ENCODE measurements around the gene VCL. TPM values are rescaled to one million over a fixed set of nuclear protein-coding genes. Genes with fewer than 3 reads are reported as not detected.

The VCL gene
- total RNA-seq, 6 donors from 2014 or later: 76.5 to 214 (median 133) TPM

DNA sequence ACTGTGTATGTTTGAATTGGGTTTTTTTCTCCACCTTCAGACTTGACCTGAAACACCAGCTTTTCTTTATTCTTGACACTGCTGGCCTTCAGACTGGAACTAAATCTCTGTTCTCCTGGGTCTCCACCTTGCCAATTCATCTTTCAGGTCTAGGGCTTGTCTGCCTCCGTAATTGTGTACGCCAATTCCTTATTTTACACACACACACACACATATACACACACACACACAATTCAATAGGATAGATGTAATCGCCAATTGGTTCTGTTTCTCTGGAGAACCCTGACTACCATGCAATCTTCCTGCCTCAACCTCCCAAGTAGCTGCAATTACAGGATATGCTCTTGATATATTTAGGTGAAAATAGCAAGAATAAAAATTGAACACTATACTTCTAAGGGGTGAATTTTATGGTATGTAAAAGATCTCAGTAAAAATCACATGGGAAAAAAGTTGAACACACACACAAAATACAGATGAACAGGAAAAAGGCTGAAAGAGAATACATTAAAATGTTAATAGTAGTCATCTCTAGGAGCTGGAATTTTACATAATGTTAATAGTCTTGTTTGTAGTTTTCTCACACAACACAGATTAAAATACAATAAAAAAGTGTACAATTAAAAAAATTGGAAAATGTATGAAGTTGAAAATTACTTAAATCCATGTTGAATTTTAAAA lies 6.6 kb upstream of the VCL start:
- no peak for ATAC-seq (ENCODE audit: low FRiP score in 2 of 2)
- no peaks in the 10 kb centered on the region for H3K36me3 ChIP-seq
- no peak for TF ChIP-seq POLR2AphosphoS5 (IDR thresholded peaks at IDR 0.05)
- no peak for TF ChIP-seq POLR2A (IDR thresholded peaks at IDR 0.05)
- TF ChIP-seq EP300 (IDR thresholded peaks at IDR 0.05): no peak
- TF ChIP-seq, protein P1, sequence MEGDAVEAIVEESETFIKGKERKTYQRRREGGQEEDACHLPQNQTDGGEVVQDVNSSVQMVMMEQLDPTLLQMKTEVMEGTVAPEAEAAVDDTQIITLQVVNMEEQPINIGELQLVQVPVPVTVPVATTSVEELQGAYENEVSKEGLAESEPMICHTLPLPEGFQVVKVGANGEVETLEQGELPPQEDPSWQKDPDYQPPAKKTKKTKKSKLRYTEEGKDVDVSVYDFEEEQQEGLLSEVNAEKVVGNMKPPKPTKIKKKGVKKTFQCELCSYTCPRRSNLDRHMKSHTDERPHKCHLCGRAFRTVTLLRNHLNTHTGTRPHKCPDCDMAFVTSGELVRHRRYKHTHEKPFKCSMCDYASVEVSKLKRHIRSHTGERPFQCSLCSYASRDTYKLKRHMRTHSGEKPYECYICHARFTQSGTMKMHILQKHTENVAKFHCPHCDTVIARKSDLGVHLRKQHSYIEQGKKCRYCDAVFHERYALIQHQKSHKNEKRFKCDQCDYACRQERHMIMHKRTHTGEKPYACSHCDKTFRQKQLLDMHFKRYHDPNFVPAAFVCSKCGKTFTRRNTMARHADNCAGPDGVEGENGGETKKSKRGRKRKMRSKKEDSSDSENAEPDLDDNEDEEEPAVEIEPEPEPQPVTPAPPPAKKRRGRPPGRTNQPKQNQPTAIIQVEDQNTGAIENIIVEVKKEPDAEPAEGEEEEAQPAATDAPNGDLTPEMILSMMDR (IDR thresholded peaks at IDR 0.05): no peak

DNA sequence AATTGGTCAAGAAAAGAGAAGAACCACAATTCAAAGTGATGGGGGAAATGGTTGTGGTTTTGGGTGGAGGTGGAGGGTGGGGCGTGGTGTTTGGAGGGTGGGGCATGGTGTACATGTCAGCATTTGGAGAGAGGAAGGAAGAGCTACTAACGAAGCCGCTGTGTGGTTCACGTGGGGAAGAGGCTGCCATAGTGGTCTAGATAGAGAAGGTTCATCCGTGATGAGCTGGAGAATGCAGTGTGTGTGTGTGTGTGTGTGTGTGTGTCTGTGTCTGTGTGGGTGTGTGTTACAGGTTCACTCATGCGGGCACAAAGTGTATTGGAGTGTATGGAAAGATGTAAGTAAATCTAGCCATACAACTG lies 6.1 kb upstream of the VCL start:
- no peaks in the 10 kb centered on the region for H3K27me3 ChIP-seq
- H3K27ac ChIP-seq: peak overlapping the region; percentile 49 to 74 (median 70)
- peaks cover 0 to 9% (median 0%) of the 10 kb centered on the region in 4 donors for H3K4me1 ChIP-seq
- no peaks in the 10 kb centered on the region for H3K36me3 ChIP-seq
- peak in 1 of 2 donors; percentile 21 for TF ChIP-seq POLR2AphosphoS5 (IDR thresholded peaks at IDR 0.05)
- TF ChIP-seq, protein P1 (IDR thresholded peaks at IDR 0.05): no peak
- no peaks in the 10 kb centered on the region for H3K9me3 ChIP-seq
- ATAC-seq (ENCODE audit: low FRiP score in 2 of 2): peak; percentile 90
- WGBS, 2 donors: 41 to 53% methylated on average over 6 of the region's 6 CpGs
- DNase-seq: peak in 1 of 2 donors; percentile 75
- H3K4me3 ChIP-seq: no peak overlapping the region

More for the DNA sequence above, 6.6 kb upstream of the VCL start:
- Histone ChIP-seq H3K4me3 (no peak overlapping the region), H3K9me3 (no peaks in the 10 kb centered on the region), H3K27me3 (no peaks in the 10 kb centered on the region), H3K4me1 (peaks cover 0 to 9% (median 0%) of the 10 kb centered on the region in 4 donors), H3K27ac (peak overlapping the region in 1 of 4 donors; percentile 71)
- WGBS, 2 donors: 84 to 96% methylated on average over 3 of the region's 3 CpGs
- DNase-seq: no peak

DNA sequence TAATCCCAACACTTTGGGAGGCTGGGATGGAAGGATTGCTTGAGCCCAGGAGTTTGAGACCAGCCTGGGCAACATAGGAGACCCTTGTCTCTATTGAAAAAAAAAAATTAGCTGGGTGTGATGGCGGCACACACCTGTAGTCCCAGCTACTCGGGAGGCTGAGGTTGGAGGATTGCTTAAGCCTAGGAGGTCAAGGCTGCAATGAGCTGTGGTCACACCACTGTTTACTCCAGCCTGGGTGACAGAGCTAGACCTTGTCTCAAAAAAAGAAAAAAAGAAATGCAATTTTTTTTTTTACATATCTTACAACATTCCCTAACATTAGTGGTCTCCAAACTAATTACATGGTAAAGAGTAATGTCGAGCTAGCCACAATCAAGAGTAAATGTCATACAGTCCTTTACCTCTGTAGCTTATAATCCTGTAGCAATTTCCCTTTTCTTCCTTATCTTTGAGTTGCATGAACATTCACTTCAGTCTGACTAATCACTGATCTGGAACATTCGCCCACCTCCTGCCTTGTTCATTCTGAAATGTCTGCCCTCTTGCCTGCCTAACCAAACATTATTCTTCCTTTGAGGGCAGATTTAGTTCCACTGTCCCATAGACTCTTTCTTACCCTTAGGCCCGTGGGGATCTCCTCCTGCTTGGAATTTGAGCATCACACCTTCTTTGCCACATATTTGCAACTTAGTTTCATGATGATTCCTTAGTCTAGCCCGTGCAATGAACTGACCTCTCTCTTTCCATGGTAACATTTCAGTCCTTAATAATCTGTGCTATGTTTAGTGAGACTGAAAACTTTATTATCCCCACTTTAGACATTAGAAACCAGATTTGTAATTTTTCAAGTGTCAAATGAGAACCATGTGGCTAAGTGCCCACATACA lies 4.8 kb upstream of the VCL start:
- no peak for ATAC-seq (ENCODE audit: low FRiP score in 2 of 2)
- peaks cover 0 to 15% (median 4%) of the 10 kb centered on the region in 4 donors for H3K4me1 ChIP-seq
- 60 to 61% methylated on average over 6 of the region's 6 CpGs for WGBS, 2 donors
- TF ChIP-seq POLR2A (IDR thresholded peaks at IDR 0.05) (no peak), EP300 (IDR thresholded peaks at IDR 0.05) (no peak), POLR2AphosphoS5 (IDR thresholded peaks at IDR 0.05) (no peak)
- TF ChIP-seq, protein P1 (IDR thresholded peaks at IDR 0.05): no peak
- H3K27me3 ChIP-seq: no peaks in the 10 kb centered on the region
- H3K36me3 ChIP-seq: no peaks in the 10 kb centered on the region
- no peak for DNase-seq
- no peak overlapping the region for H3K4me3 ChIP-seq
- H3K9me3 ChIP-seq: no peaks in the 10 kb centered on the region
- H3K27ac ChIP-seq: peak overlapping the region in 3 of 4 donors; percentile 30 to 74 (median 71)

DNA sequence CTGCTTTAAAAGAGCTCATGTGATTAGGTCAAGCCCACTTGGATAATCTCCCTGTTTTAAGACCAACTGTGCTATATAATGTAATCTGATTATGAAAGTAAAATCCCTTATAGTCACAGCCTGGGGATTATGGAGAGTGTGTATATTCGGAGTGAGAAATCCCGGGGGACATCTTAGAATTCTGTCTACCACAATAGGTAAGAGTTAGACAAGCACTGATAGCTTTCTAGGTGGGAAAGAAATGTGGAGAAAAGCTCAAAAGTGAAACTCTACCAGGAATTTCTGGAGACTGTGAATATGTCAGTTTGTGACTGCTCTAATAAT lies 2.9 kb upstream of the VCL start:
- 50 to 74% methylated on average over 2 of the region's 2 CpGs for WGBS, 2 donors
- Histone ChIP-seq H3K36me3 (no peaks in the 10 kb centered on the region), H3K4me3 (no peak overlapping the region), H3K9me3 (no peaks in the 10 kb centered on the region), H3K27ac (no peak overlapping the region), H3K4me1 (peaks cover 9 to 29% (median 11%) of the 10 kb centered on the region in 4 donors), H3K27me3 (no peaks in the 10 kb centered on the region)
- no peak for ATAC-seq (ENCODE audit: low FRiP score in 2 of 2)
- no peak for DNase-seq
- TF ChIP-seq, protein P1 (IDR thresholded peaks at IDR 0.05): no peak
- no peak for TF ChIP-seq EP300 (IDR thresholded peaks at IDR 0.05)
- no peak for TF ChIP-seq POLR2A (IDR thresholded peaks at IDR 0.05)
- no peak for TF ChIP-seq POLR2AphosphoS5 (IDR thresholded peaks at IDR 0.05)

Measured in upper lobe of left lung (tissue), 6 donors.